Fibroblast of pulmonary artery (primary cell): ENCODE data around the gene EPHA7.

Source experiments
- DNase-seq: peaks from one replicate; pipeline ENCODE4 v3.0.0-alpha.2; 2010; ENCODE audit warnings: low read depth
- H3K4me3 ChIP-seq: replicated peaks from 2 replicates; pipeline ENCODE4 v1.5.1; 2011; ENCODE audit warnings: low read depth, mild to moderate bottlenecking, control low read depth, low read length, moderate library complexity
- TF ChIP-seq, protein P1 (sequence below): IDR thresholded peaks from 2 replicates; pipeline ENCODE4 v1.5.1; 2011; ENCODE audit warnings: mild to moderate bottlenecking, control low read depth, low read length, inconsistent platforms; ENCODE audit errors: missing control alignments

The EPHA7 gene

DNA sequence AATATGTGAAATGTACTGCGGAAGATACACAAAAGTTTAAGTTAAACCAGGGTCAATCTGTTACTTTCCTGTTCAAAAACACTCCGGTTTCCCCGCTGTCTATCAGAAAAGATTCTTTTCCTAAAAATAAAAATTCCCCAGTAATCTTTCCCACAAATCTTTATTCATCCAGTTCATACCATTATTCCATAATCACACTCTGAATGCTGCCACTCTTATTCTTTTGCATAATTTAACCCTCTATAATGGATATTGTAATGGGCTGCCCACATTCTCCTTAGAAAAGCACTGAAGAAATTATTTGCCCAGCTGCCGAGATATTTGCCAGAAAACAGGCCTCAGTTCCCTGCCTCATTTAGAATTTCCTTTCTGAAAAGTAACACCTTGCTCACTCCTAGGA lies 68.6 kb downstream of the EPHA7 start:
- TF ChIP-seq, protein P1, sequence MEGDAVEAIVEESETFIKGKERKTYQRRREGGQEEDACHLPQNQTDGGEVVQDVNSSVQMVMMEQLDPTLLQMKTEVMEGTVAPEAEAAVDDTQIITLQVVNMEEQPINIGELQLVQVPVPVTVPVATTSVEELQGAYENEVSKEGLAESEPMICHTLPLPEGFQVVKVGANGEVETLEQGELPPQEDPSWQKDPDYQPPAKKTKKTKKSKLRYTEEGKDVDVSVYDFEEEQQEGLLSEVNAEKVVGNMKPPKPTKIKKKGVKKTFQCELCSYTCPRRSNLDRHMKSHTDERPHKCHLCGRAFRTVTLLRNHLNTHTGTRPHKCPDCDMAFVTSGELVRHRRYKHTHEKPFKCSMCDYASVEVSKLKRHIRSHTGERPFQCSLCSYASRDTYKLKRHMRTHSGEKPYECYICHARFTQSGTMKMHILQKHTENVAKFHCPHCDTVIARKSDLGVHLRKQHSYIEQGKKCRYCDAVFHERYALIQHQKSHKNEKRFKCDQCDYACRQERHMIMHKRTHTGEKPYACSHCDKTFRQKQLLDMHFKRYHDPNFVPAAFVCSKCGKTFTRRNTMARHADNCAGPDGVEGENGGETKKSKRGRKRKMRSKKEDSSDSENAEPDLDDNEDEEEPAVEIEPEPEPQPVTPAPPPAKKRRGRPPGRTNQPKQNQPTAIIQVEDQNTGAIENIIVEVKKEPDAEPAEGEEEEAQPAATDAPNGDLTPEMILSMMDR = no peak

GRCh38 chr6:93344333-93344835 lies 75.0 kb downstream of the EPHA7 start:
- no peak overlapping the region for H3K4me3 ChIP-seq
- DNase-seq = no peak
- TF ChIP-seq, protein P1 = no peak

More for the DNA sequence above, 68.6 kb downstream of the EPHA7 start:
- no peak for DNase-seq
- H3K4me3 ChIP-seq = no peak overlapping the region

- DNase-seq = no peak
- no peak overlapping the region for H3K4me3 ChIP-seq
- TF ChIP-seq, protein P1 = no peak
Measured at GRCh38 chr6:93343476-93343875, 75.9 kb downstream of the EPHA7 start.

DNA sequence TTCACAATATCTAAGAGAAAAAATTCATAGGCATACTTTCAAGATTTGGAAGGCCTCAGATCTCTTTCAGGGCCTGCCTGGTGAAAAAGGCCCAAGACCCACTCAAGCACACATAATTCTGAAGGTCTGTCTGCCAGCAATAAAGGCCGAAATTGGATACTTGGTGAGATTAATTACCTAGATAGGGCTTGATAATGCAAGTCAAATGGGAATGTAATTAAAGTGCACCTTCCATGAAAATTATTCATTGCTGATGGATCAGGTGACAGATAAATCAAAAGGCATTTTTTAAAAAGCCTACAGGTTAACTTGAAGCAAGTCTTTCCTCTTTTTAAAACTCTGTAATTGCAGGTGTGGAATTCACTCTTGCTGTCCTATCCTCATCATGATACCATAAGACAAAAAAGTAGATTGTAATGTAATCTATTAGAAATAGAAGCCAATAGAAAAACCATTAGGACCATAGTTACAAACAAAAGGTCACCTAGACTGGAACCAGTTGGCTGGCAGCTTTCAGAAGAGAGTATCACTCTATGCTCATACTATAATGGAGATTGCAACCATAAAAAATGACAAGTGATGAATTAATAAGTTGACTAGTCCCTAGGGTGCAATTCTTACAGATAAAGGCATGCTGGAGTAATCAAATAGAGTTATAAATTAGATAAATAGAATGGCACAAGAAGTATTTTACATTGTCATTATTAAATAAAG lies 77.3 kb downstream of the EPHA7 start:
- TF ChIP-seq, protein P1 = no peak
- no peak overlapping the region for H3K4me3 ChIP-seq
- no peak for DNase-seq

- no peak for DNase-seq
Measured at GRCh38 chr6:93337772-93338394, 81.5 kb downstream of the EPHA7 start.

GRCh38 chr6:93337014-93337413 lies 82.3 kb downstream of the EPHA7 start:
- TF ChIP-seq, protein P1 = no peak
- H3K4me3 ChIP-seq = no peak overlapping the region
- no peak for DNase-seq

More at GRCh38 chr6:93337772-93338394, 81.5 kb downstream of the EPHA7 start:
- H3K4me3 ChIP-seq = no peak overlapping the region
- TF ChIP-seq, protein P1 = no peak
